K562 (cell line): ENCODE measurements around the gene THADA. TPM values are rescaled to one million over a fixed set of nuclear protein-coding genes. Genes with fewer than 3 reads are reported as not detected.
A peak's percentile ranks its signal among the peaks of the same experiment; 100 is the strongest.

Source experiments
- ATAC-seq: fragments of 200-7000 bp; cut with Tn5 transposase; 3 replicates; pipeline ENCODE4 v1.9.1; 2020; ENCODE audit warnings: moderate library complexity
- BruUV-seq: library from RNA; stranded (reverse); fragments of 400-500 nt; replicated peaks from 2 replicates; lab custom pipeline; 2021; lab: Mats Ljungman, UMichigan
- CTCF ChIA-PET: fragments of 300-600 bp; formaldehyde crosslinking; extraction: SDS; loops from one replicate; lab custom pipeline; 2021; ENCODE audit warnings: low intra/inter-chr PET ratio; lab: Yijun Ruan, JAX
- POLR2A ChIA-PET: fragments of 300-600, 350-650 bp; sonication (Branson Sonifier 250); formaldehyde crosslinking; extraction: SDS; loops from one replicate; lab custom pipeline; 2021; ENCODE audit warnings: antibody characterized with exemption, inconsistent platforms; lab: Yijun Ruan, JAX
- DNase-seq, 4 experiments: peaks; one replicate each; pipeline versions ENCODE4 v3.0.0 to v3.0.0-alpha.2; 2011 to 2018; ENCODE audit warnings: low spot score in 3 of 4, mixed read lengths in 3 of 4; ENCODE audit errors: extremely low read depth in 1 of 4
- FAIRE-seq: peaks from 2 replicates; lab custom pipeline; 2011; peaks lifted over from hg19 to GRCh38; lab: Jason Lieb, UNC
- H2AFZ ChIP-seq: 2 replicates; pipeline ENCODE4 v1.6.0; 2011; ENCODE audit warnings: low read depth, low read length, control low read depth, inconsistent platforms
- H3K27ac ChIP-seq: fragments of 200-600 bp; 3 replicates; pipeline ENCODE4 v1.8.0; 2011; ENCODE audit warnings: low read depth, mild to moderate bottlenecking, control low read depth, inconsistent platforms, low read length, moderate library complexity, mixed read lengths; ENCODE audit errors: extremely low read depth
- H3K27me3 ChIP-seq, 2 experiments: fragments of 300-600 bp in 1 of 2; 2 replicates in 1 of 2; 3 replicates in 1 of 2; pipeline versions ENCODE4 v1.6.0 to v1.8.0; 2011; ENCODE audit warnings: inconsistent platforms in 2 of 2, low read length in 2 of 2, mild to moderate bottlenecking in 1 of 2, mixed read lengths in 1 of 2, moderate library complexity in 1 of 2; ENCODE audit not compliant: control insufficient read depth in 2 of 2, insufficient read depth in 2 of 2
- H3K36me3 ChIP-seq: fragments of 300-600 bp; 3 replicates; pipeline ENCODE4 v1.8.0; 2011; ENCODE audit warnings: mild to moderate bottlenecking, low read length, inconsistent platforms; ENCODE audit not compliant: control insufficient read depth, insufficient read depth
- H3K4me1 ChIP-seq, 2 experiments: fragments of 200-600 bp in 1 of 2; replicated peaks in 1 of 2; 2 replicates in 1 of 2; 3 replicates in 1 of 2; pipeline versions ENCODE4 v1.5.1 to v1.8.0; 2011; ENCODE audit warnings: inconsistent platforms in 2 of 2, low read length in 2 of 2, mild to moderate bottlenecking in 1 of 2, mixed read lengths in 1 of 2, moderate library complexity in 1 of 2; ENCODE audit not compliant: control insufficient read depth in 2 of 2, insufficient read depth in 2 of 2
- H3K4me2 ChIP-seq: 2 replicates; pipeline ENCODE4 v1.6.1; 2011; ENCODE audit warnings: low read length, control low read depth, inconsistent platforms, mixed read lengths; ENCODE audit not compliant: insufficient read depth
- H3K4me3 ChIP-seq: fragments of 200-600 bp; sonication (generic), shearing (Covaris generic); 2 replicates; pipeline ENCODE4 v1.5.1; 2016; ENCODE audit warnings: control low read depth, inconsistent platforms
- H3K79me2 ChIP-seq: fragments of 200-600 bp; 3 replicates; pipeline ENCODE4 v1.8.0; 2011; ENCODE audit warnings: low read length, inconsistent platforms; ENCODE audit not compliant: control insufficient read depth, insufficient read depth
- H3K9ac ChIP-seq, 2 experiments: 2 replicates each; pipeline versions ENCODE4 v1.6.0 to v1.6.1; 2011; ENCODE audit warnings: low read depth in 2 of 2, low read length in 2 of 2, control low read depth in 1 of 2, inconsistent platforms in 1 of 2, mild to moderate bottlenecking in 1 of 2, mixed read lengths in 1 of 2; ENCODE audit not compliant: insufficient read depth in 1 of 2
- H3K9me1 ChIP-seq: one replicate; pipeline ENCODE4 v1.6.0; 2011; ENCODE audit warnings: inconsistent platforms, mild to moderate bottlenecking, low read length, moderate library complexity; ENCODE audit not compliant: control insufficient read depth, insufficient read depth
- H3K9me3 ChIP-seq: replicated peaks from 2 replicates; pipeline ENCODE4 v1.5.1; 2011; ENCODE audit warnings: low read depth, low read length, inconsistent platforms; ENCODE audit not compliant: control insufficient read depth, insufficient read depth
- H4K20me1 ChIP-seq: replicated peaks from 2 replicates; pipeline ENCODE4 v1.6.1; 2011; ENCODE audit warnings: low read length, inconsistent platforms, mixed read lengths; ENCODE audit not compliant: control insufficient read depth, insufficient read depth
- MTF1 ChIP-seq: fragments of 250-450 bp; sonication (Bioruptor Pico); IDR thresholded peaks from 2 replicates; pipeline ENCODE4 v1.9.0; 2021; ENCODE audit warnings: moderate library complexity, mild to moderate bottlenecking, inconsistent platforms, borderline replicate concordance
- NFYB ChIP-seq: IDR thresholded peaks from 2 replicates; pipeline ENCODE4 v1.6.1; 2011; ENCODE audit warnings: mild to moderate bottlenecking, moderate library complexity; ENCODE audit not compliant: insufficient read length; ENCODE audit errors: extremely low read depth
- STAT5A ChIP-seq: IDR thresholded peaks from 2 replicates; pipeline ENCODE4 v1.6.1; 2012; ENCODE audit warnings: low read length, inconsistent platforms, borderline replicate concordance
- TEAD1 ChIP-seq, 2 experiments: fragments of 450-650 bp in 1 of 2; sonication (generic) in 1 of 2; formaldehyde crosslinking; IDR thresholded peaks; 2 replicates each; pipeline versions ENCODE4 v1.4.0 to v1.8.0; 2020 to 2022; ENCODE audit warnings: mild to moderate bottlenecking in 2 of 2, missing genetic modification reagents in 1 of 2
- TEAD4 ChIP-seq, 2 experiments: sonication (generic) in 1 of 2; formaldehyde crosslinking in 1 of 2; IDR thresholded peaks; 2 replicates each; pipeline versions ENCODE4 v1.6.1 to v1.8.0; 2012 to 2022; ENCODE audit warnings: borderline replicate concordance in 1 of 2, inconsistent platforms in 1 of 2, low read length in 1 of 2, mild to moderate bottlenecking in 1 of 2, missing genetic modification reagents in 1 of 2
- THAP12 ChIP-seq: fragments of 250-450 bp; sonication (Bioruptor Pico); IDR thresholded peaks from 2 replicates; pipeline ENCODE4 v1.9.0; 2021; ENCODE audit warnings: mild to moderate bottlenecking, inconsistent platforms
- TOE1 ChIP-seq, 2 experiments: fragments of 450-650 bp in 1 of 2; sonication (generic) in 1 of 2; formaldehyde crosslinking in 1 of 2; IDR thresholded peaks; 2 replicates each; pipeline versions ENCODE4 v1.7.1 to v1.8.0; 2016 to 2022; ENCODE audit warnings: borderline replicate concordance in 2 of 2, mild to moderate bottlenecking in 2 of 2, antibody characterized with exemption in 1 of 2, inconsistent platforms in 1 of 2, low read depth in 1 of 2, missing genetic modification reagents in 1 of 2, moderate library complexity in 1 of 2
- YY1 ChIP-seq, 3 experiments: IDR thresholded peaks; 2 replicates each; pipeline ENCODE4 v1.6.1; 2011; ENCODE audit warnings: low read length in 2 of 3, mild to moderate bottlenecking in 2 of 3, moderate library complexity in 2 of 3, borderline replicate concordance in 1 of 3, control low read depth in 1 of 3, low read depth in 1 of 3; ENCODE audit not compliant: insufficient read depth in 3 of 3, insufficient replicate concordance in 2 of 3, control insufficient read depth in 1 of 3, insufficient read length in 1 of 3; ENCODE audit errors: extremely low read depth in 1 of 3
- ZNF133 ChIP-seq: fragments of 250-450 bp; sonication (Bioruptor Pico); IDR thresholded peaks from 2 replicates; pipeline ENCODE4 v1.4.0; 2020; ENCODE audit warnings: mild to moderate bottlenecking
- ZNF395 ChIP-seq: fragments of 200-800 bp; sonication (Bioruptor generic); IDR thresholded peaks from 2 replicates; pipeline ENCODE4 v1.6.1; 2017; ENCODE audit warnings: missing genetic modification characterization, missing compliant biosample characterization
- WGBS: fragments of 100-300 bp; shearing (Covaris generic); methylation state at CpG from one replicate; pipeline ENCODE4 v1.1.6; 2016; ENCODE audit warnings: low coverage, mixed read lengths; ENCODE audit not compliant: insufficient coverage; ENCODE audit errors: missing lambda C conversion rate; 5-methylcytosine and 5-hydroxymethylcytosine counted together
- in situ Hi-C: fragments of 300-500 bp; cut with MboI; formaldehyde crosslinking; loops from 4 replicates; pipeline ENCODE4 v1.15.0; 2018; ENCODE audit warnings: inconsistent platforms, mixed read lengths
- intact Hi-C: fragments of 100-400 bp; cut with micrococcal nuclease; formaldehyde crosslinking; loops from 2 replicates; pipeline ENCODE4 v1.14.2; 2022
- polyA plus RNA-seq, 8 experiments: library from polyadenylated mRNA; depleted of rRNA in 4 of 8; stranded (reverse) in 5 of 8; unstranded in 3 of 8; fragments of >200 nt; fragmentation: Nextera tagmentation in 2 of 8; fragmentation: Illumina TruSeq in 1 of 8; extraction: Ambion mirVana in 2 of 8; extraction: Trizol in 1 of 8; gene quantifications; 2 replicates each; pipeline versions ENCODE4 v1.2.1 to v1.2.3, GENCODE V29; 2011 to 2014; ENCODE audit warnings: inconsistent platforms in 1 of 8, missing spikeins in 1 of 8
- total RNA-seq, 7 experiments: library from RNA; depleted of rRNA in 6 of 7; stranded (reverse); fragments of >200 nt in 6 of 7; fragmentation: Illumina TruSeq in 2 of 7; extraction: Trizol in 2 of 7; gene quantifications; 2 replicates each; pipeline versions ENCODE4 v1.2.1 to v1.2.3, GENCODE V29; 2011 to 2021; ENCODE audit warnings: low replicate concordance in 1 of 7

Gene THADA
- total and polyA plus RNA-seq, 9 of the 15 experiments (the other 6 are each of a cell fraction or from before 2014, with no cell fraction given) = 17.8 to 34.7 (median 31.9) TPM

- Histone ChIP-seq H3K9ac (no peak overlapping the region), H3K4me2 (no peak overlapping the region), H3K27ac (no peak overlapping the region), H3K36me3 (peaks cover 3% of the 10 kb centered on the region; the same call in 1 of the 3 replicates), H3K9me1 (no peaks in the 10 kb centered on the region), H3K79me2 (no peaks in the 10 kb centered on the region), H2AFZ (no peak overlapping the region), H3K27me3 (no peaks in the 10 kb centered on the region), H3K4me1 (peaks cover 6 to 18% of the 10 kb centered on the region in 2 experiments; a peak in 4 of 5 replicates), H3K4me3 (no peak overlapping the region), H4K20me1 (no peaks in the 10 kb centered on the region), H3K9me3 (no peaks in the 10 kb centered on the region)
- ChIA-PET CTCF (no interaction called here), POLR2A (interaction anchor here (0.9 to 1.0 kb wide), 3 partner anchors 10 to 38 kb away, joined by 3 to 5 read pairs (median 3); no protein-coding TSS in a partner anchor)
- intact Hi-C loops (loop anchor here (1.0 kb wide), 1 partner anchor 151 kb away; no protein-coding TSS in a partner anchor), in situ Hi-C loops (no loop called here)
- 0% methylated on average over 1 of the region's 1 CpG for WGBS
- no TSS peak for BruUV-seq
- ATAC-seq (peak; percentile 93), FAIRE-seq (peak; percentile 90), DNase-seq (peak; percentile 42 to 83 (median 64))
- no peak for TF ChIP-seq NFYB
- TF ChIP-seq STAT5A = peak; percentile 28; the same call in 1 of the 2 replicates
- TF ChIP-seq MTF1 (CRISPR knock-in tag) = no peak
- peak; percentile 81 for TF ChIP-seq TEAD4 (IDR thresholded peaks at IDR 0.05; ENCODE audit: low read length)
- no peak for TF ChIP-seq TEAD4 (CRISPR knock-in tag; IDR thresholded peaks at IDR 0.05; ENCODE audit: borderline replicate concordance)
- 0 out of 2 replicates have a peak, but pooled peaks have one; percentile 26 for TF ChIP-seq TOE1 (IDR thresholded peaks at IDR 0.05; ENCODE audit: borderline replicate concordance)
- TF ChIP-seq TOE1 (CRISPR knock-in tag; IDR thresholded peaks at IDR 0.05; ENCODE audit: borderline replicate concordance, low read depth) = no peak
- TF ChIP-seq YY1 (IDR thresholded peaks at IDR 0.05; ENCODE audit: borderline replicate concordance in 1 of 3, control insufficient read depth in 1 of 3, extremely low read depth in 1 of 3, insufficient read depth in 3 of 3, insufficient read length in 1 of 3, insufficient replicate concordance in 2 of 3, low read depth in 1 of 3, low read length in 2 of 3) = peak in 1 of 3 experiments; percentile 68
- no peak for TF ChIP-seq THAP12 (CRISPR knock-in tag)
- peak in 1 of 2 experiments; percentile 78; a peak in 2 of 4 replicates for TF ChIP-seq TEAD1 (CRISPR knock-in tag; IDR thresholded peaks at IDR 0.05)
- peak; percentile 86 for TF ChIP-seq ZNF395 (CRISPR knock-in tag)
- no peak for TF ChIP-seq ZNF133
These were observed 264.4 kb downstream of the THADA start for GRCh38 chr2:43331422-43331821.
